ENCODE measurements around the gene ZNF783.
"Not testable (repeated sequence)": the region's sequence is repeated elsewhere in the genome, so short reads cannot be mapped to it uniquely, and the experiment has no call there.

Gene ZNF783

GRCh38 chr7:149316606-149317005, 54.6 kb downstream of the ZNF783 start:
- H3K27me3 ChIP-seq (ENCODE audit: control insufficient read depth, insufficient read depth, low read length), result peaks cover 13% of the 10 kb centered on the region
- H3K4me3 ChIP-seq (ENCODE audit: low read length), result no peak overlapping the region

GRCh38 chr7:149317496-149317895, 55.5 kb downstream of the ZNF783 start:
- H3K9ac ChIP-seq (ENCODE audit: low read length), result no peak overlapping the region
- no peak overlapping the region for H3K4me3 ChIP-seq (ENCODE audit: low read length)
- H3K36me3 ChIP-seq (ENCODE audit: control insufficient read depth, insufficient read depth, low read length), result no peaks in the 10 kb centered on the region
- no peaks in the 10 kb centered on the region for H3K4me1 ChIP-seq (ENCODE audit: control insufficient read depth, insufficient read depth, low read length)
- peaks cover 13% of the 10 kb centered on the region for H3K27me3 ChIP-seq (ENCODE audit: control insufficient read depth, insufficient read depth, low read length)
- H3K9me3 ChIP-seq (ENCODE audit: control insufficient read depth, low read length), result no peaks in the 10 kb centered on the region

More at GRCh38 chr7:149316606-149317005, 54.6 kb downstream of the ZNF783 start:
- Histone ChIP-seq H3K36me3 (ENCODE audit: control insufficient read depth, insufficient read depth, low read length) (no peaks in the 10 kb centered on the region), H3K9ac (ENCODE audit: low read length) (no peak overlapping the region), H3K9me3 (ENCODE audit: control insufficient read depth, low read length) (no peaks in the 10 kb centered on the region), H3K4me1 (ENCODE audit: control insufficient read depth, insufficient read depth, low read length) (no peaks in the 10 kb centered on the region)

GRCh38 chr7:149317986-149318672, 56.1 kb downstream of the ZNF783 start:
- Histone ChIP-seq H3K9ac (ENCODE audit: low read length) (no peak overlapping the region), H3K9me3 (ENCODE audit: control insufficient read depth, low read length) (no peaks in the 10 kb centered on the region), H3K36me3 (ENCODE audit: control insufficient read depth, insufficient read depth, low read length) (no peaks in the 10 kb centered on the region), H3K4me3 (ENCODE audit: low read length) (no peak overlapping the region), H3K4me1 (ENCODE audit: control insufficient read depth, insufficient read depth, low read length) (no peaks in the 10 kb centered on the region), H3K27me3 (ENCODE audit: control insufficient read depth, insufficient read depth, low read length) (peaks cover 13% of the 10 kb centered on the region)

- Histone ChIP-seq H3K4me1 (ENCODE audit: control insufficient read depth, insufficient read depth, low read length) (no peaks in the 10 kb centered on the region), H3K4me3 (ENCODE audit: low read length) (no peak overlapping the region), H3K9ac (ENCODE audit: low read length) (no peak overlapping the region), H3K9me3 (ENCODE audit: control insufficient read depth, low read length) (no peaks in the 10 kb centered on the region), H3K36me3 (ENCODE audit: control insufficient read depth, insufficient read depth, low read length) (no peaks in the 10 kb centered on the region), H3K27me3 (ENCODE audit: control insufficient read depth, insufficient read depth, low read length) (peaks cover 13% of the 10 kb centered on the region)
These were observed 57.4 kb downstream of the ZNF783 start for GRCh38 chr7:149319376-149319775.

- Histone ChIP-seq H3K36me3 (ENCODE audit: control insufficient read depth, insufficient read depth, low read length) (no peaks in the 10 kb centered on the region), H3K9ac (ENCODE audit: low read length) (no peak overlapping the region), H3K9me3 (ENCODE audit: control insufficient read depth, low read length) (no peaks in the 10 kb centered on the region), H3K4me3 (ENCODE audit: low read length) (no peak overlapping the region), H3K27me3 (ENCODE audit: control insufficient read depth, insufficient read depth, low read length) (peaks cover 13% of the 10 kb centered on the region), H3K4me1 (ENCODE audit: control insufficient read depth, insufficient read depth, low read length) (no peaks in the 10 kb centered on the region)
These were observed 58.5 kb downstream of the ZNF783 start for GRCh38 chr7:149320313-149321124.

GRCh38 chr7:149321125-149321905, 59.3 kb downstream of the ZNF783 start:
- H3K9me3 ChIP-seq (ENCODE audit: control insufficient read depth, low read length); H3K4me3 ChIP-seq (ENCODE audit: low read length); H3K4me1 ChIP-seq (ENCODE audit: control insufficient read depth, insufficient read depth, low read length); H3K36me3 ChIP-seq (ENCODE audit: control insufficient read depth, insufficient read depth, low read length); H3K9ac ChIP-seq (ENCODE audit: low read length): not testable (repeated sequence)
- H3K27me3 ChIP-seq (ENCODE audit: control insufficient read depth, insufficient read depth, low read length), result peaks cover 13% of the 10 kb centered on the region

- Histone ChIP-seq H3K4me1 (ENCODE audit: control insufficient read depth, insufficient read depth, low read length) (no peaks in the 10 kb centered on the region), H3K9me3 (ENCODE audit: control insufficient read depth, low read length) (no peaks in the 10 kb centered on the region), H3K4me3 (ENCODE audit: low read length) (peak overlapping the region; percentile 22), H3K9ac (ENCODE audit: low read length) (peak overlapping the region; percentile 40), H3K27me3 (ENCODE audit: control insufficient read depth, insufficient read depth, low read length) (peaks cover 13% of the 10 kb centered on the region), H3K36me3 (ENCODE audit: control insufficient read depth, insufficient read depth, low read length) (no peaks in the 10 kb centered on the region)
These were observed 60.1 kb downstream of the ZNF783 start for GRCh38 chr7:149321978-149322541.

- H3K9ac ChIP-seq (ENCODE audit: low read length), result no peak overlapping the region
- H3K4me1 ChIP-seq (ENCODE audit: control insufficient read depth, insufficient read depth, low read length), result no peaks in the 10 kb centered on the region
- H3K9me3 ChIP-seq (ENCODE audit: control insufficient read depth, low read length), result no peaks in the 10 kb centered on the region
- peaks cover 13% of the 10 kb centered on the region for H3K27me3 ChIP-seq (ENCODE audit: control insufficient read depth, insufficient read depth, low read length)
- no peaks in the 10 kb centered on the region for H3K36me3 ChIP-seq (ENCODE audit: control insufficient read depth, insufficient read depth, low read length)
- no peak overlapping the region for H3K4me3 ChIP-seq (ENCODE audit: low read length)
These were observed 60.7 kb downstream of the ZNF783 start for GRCh38 chr7:149322737-149323136.

- no peak overlapping the region for H3K9ac ChIP-seq (ENCODE audit: low read length)
- H3K36me3 ChIP-seq (ENCODE audit: control insufficient read depth, insufficient read depth, low read length), result no peaks in the 10 kb centered on the region
- H3K9me3 ChIP-seq (ENCODE audit: control insufficient read depth, low read length), result no peaks in the 10 kb centered on the region
- no peaks in the 10 kb centered on the region for H3K4me1 ChIP-seq (ENCODE audit: control insufficient read depth, insufficient read depth, low read length)
- no peak overlapping the region for H3K4me3 ChIP-seq (ENCODE audit: low read length)
- no peaks in the 10 kb centered on the region for H3K27me3 ChIP-seq (ENCODE audit: control insufficient read depth, insufficient read depth, low read length)
These were observed 63.3 kb downstream of the ZNF783 start for GRCh38 chr7:149325248-149325647.

- H3K4me3 ChIP-seq (ENCODE audit: low read length), result no peak overlapping the region
- no peaks in the 10 kb centered on the region for H3K36me3 ChIP-seq (ENCODE audit: control insufficient read depth, insufficient read depth, low read length)
- no peak overlapping the region for H3K9ac ChIP-seq (ENCODE audit: low read length)
- no peaks in the 10 kb centered on the region for H3K27me3 ChIP-seq (ENCODE audit: control insufficient read depth, insufficient read depth, low read length)
- no peaks in the 10 kb centered on the region for H3K4me1 ChIP-seq (ENCODE audit: control insufficient read depth, insufficient read depth, low read length)
- no peaks in the 10 kb centered on the region for H3K9me3 ChIP-seq (ENCODE audit: control insufficient read depth, low read length)
These were observed 67.3 kb downstream of the ZNF783 start for GRCh38 chr7:149329265-149329664.

GRCh38 chr7:149329766-149330334, 67.9 kb downstream of the ZNF783 start:
- H3K4me3 ChIP-seq (ENCODE audit: low read length), result no peak overlapping the region
- H3K9me3 ChIP-seq (ENCODE audit: control insufficient read depth, low read length), result no peaks in the 10 kb centered on the region
- H3K36me3 ChIP-seq (ENCODE audit: control insufficient read depth, insufficient read depth, low read length), result no peaks in the 10 kb centered on the region
- no peaks in the 10 kb centered on the region for H3K27me3 ChIP-seq (ENCODE audit: control insufficient read depth, insufficient read depth, low read length)
- H3K4me1 ChIP-seq (ENCODE audit: control insufficient read depth, insufficient read depth, low read length), result no peaks in the 10 kb centered on the region
- no peak overlapping the region for H3K9ac ChIP-seq (ENCODE audit: low read length)
